ENCODE measurements around the gene C4orf51.

The C4orf51 gene

GRCh38 chr4:145656156-145656555, 23.8 kb upstream of the C4orf51 start:
- POLR2A ChIA-PET (ENCODE audit: low non-redundant PET) = no interaction called here
- CTCF ChIA-PET = interaction anchor here (0.6 kb wide), 1 partner anchor 20 kb away, joined by 3 read pairs; no protein-coding TSS in a partner anchor
- H3K27ac ChIP-seq = no peak overlapping the region
- TF ChIP-seq, protein P1, sequence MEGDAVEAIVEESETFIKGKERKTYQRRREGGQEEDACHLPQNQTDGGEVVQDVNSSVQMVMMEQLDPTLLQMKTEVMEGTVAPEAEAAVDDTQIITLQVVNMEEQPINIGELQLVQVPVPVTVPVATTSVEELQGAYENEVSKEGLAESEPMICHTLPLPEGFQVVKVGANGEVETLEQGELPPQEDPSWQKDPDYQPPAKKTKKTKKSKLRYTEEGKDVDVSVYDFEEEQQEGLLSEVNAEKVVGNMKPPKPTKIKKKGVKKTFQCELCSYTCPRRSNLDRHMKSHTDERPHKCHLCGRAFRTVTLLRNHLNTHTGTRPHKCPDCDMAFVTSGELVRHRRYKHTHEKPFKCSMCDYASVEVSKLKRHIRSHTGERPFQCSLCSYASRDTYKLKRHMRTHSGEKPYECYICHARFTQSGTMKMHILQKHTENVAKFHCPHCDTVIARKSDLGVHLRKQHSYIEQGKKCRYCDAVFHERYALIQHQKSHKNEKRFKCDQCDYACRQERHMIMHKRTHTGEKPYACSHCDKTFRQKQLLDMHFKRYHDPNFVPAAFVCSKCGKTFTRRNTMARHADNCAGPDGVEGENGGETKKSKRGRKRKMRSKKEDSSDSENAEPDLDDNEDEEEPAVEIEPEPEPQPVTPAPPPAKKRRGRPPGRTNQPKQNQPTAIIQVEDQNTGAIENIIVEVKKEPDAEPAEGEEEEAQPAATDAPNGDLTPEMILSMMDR (conservative IDR thresholded peaks at IDR 0.05; ENCODE audit: low read depth) = no peak
- DNase-seq (ENCODE audit: low spot score) = no peak

- no peak overlapping the region for H3K27ac ChIP-seq
- CTCF ChIA-PET = no interaction called here
- POLR2A ChIA-PET (ENCODE audit: low non-redundant PET) = no interaction called here
- TF ChIP-seq, protein P1 (conservative IDR thresholded peaks at IDR 0.05; ENCODE audit: low read depth) = no peak
- no peak for DNase-seq (ENCODE audit: low spot score)
These were observed 19.9 kb upstream of the C4orf51 start for GRCh38 chr4:145660064-145660463.

- no peak overlapping the region for H3K27ac ChIP-seq
- DNase-seq (ENCODE audit: low spot score) = no peak
- TF ChIP-seq, protein P1 (conservative IDR thresholded peaks at IDR 0.05; ENCODE audit: low read depth) = no peak
- POLR2A ChIA-PET (ENCODE audit: low non-redundant PET) = no interaction called here
- CTCF ChIA-PET = no interaction called here
These were observed 16.8 kb upstream of the C4orf51 start for GRCh38 chr4:145663194-145663593.

- TF ChIP-seq, protein P1 (conservative IDR thresholded peaks at IDR 0.05; ENCODE audit: low read depth) = no peak
- DNase-seq (ENCODE audit: low spot score) = no peak
- CTCF ChIA-PET = no interaction called here
- no peak overlapping the region for H3K27ac ChIP-seq
- POLR2A ChIA-PET (ENCODE audit: low non-redundant PET) = no interaction called here
These were observed 14.2 kb upstream of the C4orf51 start for GRCh38 chr4:145665773-145666172.

DNA sequence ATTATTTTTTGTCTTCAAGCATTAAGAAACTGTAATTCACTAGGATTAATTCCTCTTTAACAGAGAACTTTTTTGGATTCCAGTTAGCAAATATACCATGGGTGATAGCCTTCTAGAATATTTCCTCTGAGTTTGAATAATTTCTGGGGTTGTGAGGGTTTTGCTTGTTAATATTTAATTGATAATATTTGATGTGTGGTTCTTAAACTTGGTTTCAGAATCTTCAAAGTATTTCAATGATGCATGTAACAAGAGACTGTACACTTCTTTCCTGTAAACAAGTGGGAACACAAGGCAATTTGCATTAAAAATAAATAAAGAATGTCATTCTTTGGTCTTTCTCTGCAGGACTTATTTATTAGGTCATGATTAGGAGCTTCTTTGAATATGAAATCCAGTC, 9.5 kb upstream of the C4orf51 start:
- CTCF ChIA-PET = no interaction called here
- POLR2A ChIA-PET (ENCODE audit: low non-redundant PET) = no interaction called here
- no peak overlapping the region for H3K27ac ChIP-seq
- TF ChIP-seq, protein P1 (conservative IDR thresholded peaks at IDR 0.05; ENCODE audit: low read depth) = no peak
- no peak for DNase-seq (ENCODE audit: low spot score)

GRCh38 chr4:145679520-145679919, 426 bp upstream of the C4orf51 start:
- DNase-seq (ENCODE audit: low spot score) = peak; percentile 27
- H3K27ac ChIP-seq = no peak overlapping the region
- TF ChIP-seq, protein P1 (conservative IDR thresholded peaks at IDR 0.05; ENCODE audit: low read depth) = no peak
- CTCF ChIA-PET = interaction anchor here (1.0 kb wide), 1 partner anchor 212 kb away, joined by 4 read pairs; no protein-coding TSS in a partner anchor
- POLR2A ChIA-PET (ENCODE audit: low non-redundant PET) = no interaction called here

DNA sequence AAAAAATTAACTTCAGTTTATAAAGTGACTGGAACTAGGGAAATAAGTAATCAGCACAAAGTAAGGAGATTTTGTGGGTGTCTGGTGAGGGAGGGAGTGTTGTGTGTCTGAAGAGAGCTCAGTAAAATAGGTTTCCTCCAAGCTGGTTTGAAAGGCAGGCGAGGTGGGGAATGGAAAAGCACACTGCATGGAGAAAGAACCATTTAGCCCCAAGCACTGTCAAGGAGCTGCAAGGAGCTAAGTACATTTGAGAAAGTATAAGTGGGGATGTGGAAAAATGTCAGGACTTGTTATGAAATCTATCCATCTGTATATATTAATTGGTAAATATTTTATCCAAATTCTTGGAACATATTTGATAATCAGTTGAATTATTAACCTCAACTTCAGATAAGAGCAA, 956 bp downstream of the C4orf51 start:
- POLR2A ChIA-PET (ENCODE audit: low non-redundant PET) = no interaction called here
- CTCF ChIA-PET = no interaction called here
- DNase-seq (ENCODE audit: low spot score) = no peak
- no peak overlapping the region for H3K27ac ChIP-seq
- TF ChIP-seq, protein P1 (conservative IDR thresholded peaks at IDR 0.05; ENCODE audit: low read depth) = no peak

All from RWPE1 (cell line).